ENCODE data around the gene PPP6R1. TPM values are rescaled to one million over a fixed set of nuclear protein-coding genes. Genes with fewer than 3 reads are reported as not detected.
"Not testable (repeated sequence)": the region's sequence is repeated elsewhere in the genome, so short reads cannot be mapped to it uniquely, and the experiment has no call there.

Gene PPP6R1
- total RNA-seq, 4 donors from 2014 or later = 30.6 to 59.2 (median 47.4) TPM

GRCh38 chr19:55206664-55207500 lies 51.9 kb downstream of the PPP6R1 start:
- H3K9me3 ChIP-seq = no peaks in the 10 kb centered on the region
- H3K27ac ChIP-seq = peak overlapping the region in 2 of 4 donors; percentile 39 to 62
- no peaks in the 10 kb centered on the region for H3K36me3 ChIP-seq
- no peak for DNase-seq
- peaks cover 0 to 45% (median 0%) of the 10 kb centered on the region in 4 donors for H3K27me3 ChIP-seq
- WGBS, 2 donors = 26 to 39% methylated on average over 8 to 9 of the region's 29 CpGs
- peak overlapping the region in 2 of 4 donors; percentile 4 to 50 for H3K4me3 ChIP-seq
- intact Hi-C loops (cut with DNase I) = no loop called here
- no peak for TF ChIP-seq CTCF (IDR thresholded peaks at IDR 0.05)
- peak in 2 of 4 donors; percentile 34 to 45 for TF ChIP-seq POLR2A (IDR thresholded peaks at IDR 0.05)
- peaks cover 9 to 31% (median 17%) of the 10 kb centered on the region in 3 donors for H3K4me1 ChIP-seq

DNA sequence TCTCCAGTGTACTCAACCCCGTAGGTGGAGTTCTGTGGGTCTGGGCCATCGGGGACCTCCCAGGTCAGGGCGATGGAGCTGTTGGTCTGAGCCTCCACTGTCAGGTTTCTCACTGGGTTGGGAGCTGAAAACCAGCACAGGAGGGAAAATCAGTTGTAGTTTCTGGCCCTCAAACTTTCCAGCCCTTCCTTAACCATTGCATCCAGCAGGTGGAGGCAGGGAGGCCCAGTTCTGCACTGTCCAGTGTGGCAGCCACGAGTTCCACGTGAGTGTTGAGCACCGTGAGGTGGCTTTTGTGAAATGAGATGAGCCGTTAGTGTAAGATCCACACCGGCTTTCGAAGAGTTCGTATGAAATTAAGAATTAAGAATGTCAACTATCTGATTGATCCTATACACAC lies 56.6 kb downstream of the PPP6R1 start:
- intact Hi-C loops (cut with DNase I); H3K36me3 ChIP-seq; H3K4me1 ChIP-seq; DNase-seq; H3K4me3 ChIP-seq; H3K27ac ChIP-seq; H3K9me3 ChIP-seq: not testable (repeated sequence)
- WGBS, 2 donors = 50 to 63% methylated on average over 2 to 7 of the region's 10 CpGs
- peaks cover 0 to 62% (median 0%) of the 10 kb centered on the region in 4 donors for H3K27me3 ChIP-seq

DNA sequence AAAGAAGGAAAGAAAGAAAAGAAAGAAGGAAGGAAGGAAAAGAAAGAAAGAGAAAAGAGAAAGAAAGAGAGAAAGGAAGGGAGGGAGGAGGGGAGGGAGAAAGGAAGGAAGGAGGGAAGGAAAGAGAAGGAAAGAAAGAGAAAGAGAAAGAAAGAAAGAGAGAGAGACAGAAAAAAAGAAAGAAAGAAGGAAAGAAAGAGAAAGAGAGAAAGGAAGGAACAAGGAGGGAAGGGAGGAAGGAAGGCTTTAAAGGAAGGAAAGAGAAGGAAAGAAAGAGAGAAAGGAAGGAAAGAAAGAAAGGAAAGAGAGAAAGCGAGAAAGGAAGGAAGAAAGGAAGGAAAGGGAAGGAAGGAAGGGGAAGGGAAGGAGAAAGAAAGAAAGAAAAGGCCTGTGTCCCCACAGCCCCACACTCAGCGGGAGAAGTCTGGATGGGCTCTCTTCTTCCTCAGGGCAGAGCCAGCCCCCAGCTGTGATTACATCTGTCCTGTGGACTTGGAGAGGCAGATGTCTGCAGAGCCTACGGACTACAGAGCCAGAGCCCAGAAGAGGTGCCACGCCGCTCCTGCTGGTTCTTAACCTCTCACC lies 59.1 kb downstream of the PPP6R1 start:
- Histone ChIP-seq H3K9me3 (no peaks in the 10 kb centered on the region), H3K4me1 (no peaks in the 10 kb centered on the region), H3K27me3 (peaks cover 0 to 38% (median 0%) of the 10 kb centered on the region in 4 donors), H3K27ac (no peak overlapping the region), H3K36me3 (no peaks in the 10 kb centered on the region), H3K4me3 (no peak overlapping the region)
- no peak for DNase-seq
- TF ChIP-seq CTCF (IDR thresholded peaks at IDR 0.05) = no peak
- no peak for TF ChIP-seq POLR2A (IDR thresholded peaks at IDR 0.05)
- intact Hi-C loops (cut with DNase I) = no loop called here
- WGBS, 2 donors = 41 to 76% methylated on average over 5 of the region's 5 CpGs

DNA sequence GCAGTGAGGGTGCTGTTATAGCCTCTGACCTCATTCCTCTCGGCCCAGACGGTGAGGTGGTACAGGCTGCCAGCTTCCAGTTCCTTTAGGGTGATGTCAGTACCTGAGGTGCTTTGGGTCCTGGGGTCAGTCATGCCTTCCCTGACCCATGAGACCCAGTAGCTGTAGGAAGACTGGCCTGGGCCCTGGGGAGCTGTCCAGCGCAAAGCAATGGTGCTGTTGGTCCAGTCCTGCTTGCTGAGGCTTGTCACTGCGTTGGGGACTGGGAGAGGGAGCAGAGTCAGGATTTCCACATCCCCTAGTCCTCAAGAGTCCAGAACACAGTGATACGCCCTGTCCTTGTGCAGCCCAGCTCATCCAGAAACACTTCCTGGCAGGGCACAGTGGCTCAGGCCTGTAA lies 60.2 kb downstream of the PPP6R1 start:
- intact Hi-C loops (cut with DNase I) = no loop called here
- Histone ChIP-seq H3K27ac (no peak overlapping the region), H3K4me3 (no peak overlapping the region), H3K36me3 (no peaks in the 10 kb centered on the region), H3K9me3 (no peaks in the 10 kb centered on the region), H3K27me3 (peaks cover 0 to 29% (median 0%) of the 10 kb centered on the region in 4 donors), H3K4me1 (no peaks in the 10 kb centered on the region)
- WGBS, 2 donors = 38 to 77% methylated on average over 1 to 4 of the region's 5 CpGs
- DNase-seq = no peak
- TF ChIP-seq CTCF (IDR thresholded peaks at IDR 0.05) (no peak), POLR2A (IDR thresholded peaks at IDR 0.05) (no peak)

GRCh38 chr19:55197528-55197927 lies 61.3 kb downstream of the PPP6R1 start:
- WGBS, 2 donors = 42 to 56% methylated on average over 4 of the region's 4 CpGs
- peaks cover 0 to 36% (median 0%) of the 10 kb centered on the region in 4 donors for H3K27me3 ChIP-seq
- intact Hi-C loops (cut with DNase I) = no loop called here

More at GRCh38 chr19:55197528-55197927, 61.3 kb downstream of the PPP6R1 start:
- no peak overlapping the region for H3K4me3 ChIP-seq
- no peaks in the 10 kb centered on the region for H3K36me3 ChIP-seq
- no peaks in the 10 kb centered on the region for H3K4me1 ChIP-seq
- no peaks in the 10 kb centered on the region for H3K9me3 ChIP-seq
- no peak for DNase-seq
- TF ChIP-seq CTCF (IDR thresholded peaks at IDR 0.05) (no peak), POLR2A (IDR thresholded peaks at IDR 0.05) (no peak)
- H3K27ac ChIP-seq = no peak overlapping the region

All from esophagus squamous epithelium (tissue), 5 donors.